ENCODE measurements around the gene PCNX2.

DNA sequence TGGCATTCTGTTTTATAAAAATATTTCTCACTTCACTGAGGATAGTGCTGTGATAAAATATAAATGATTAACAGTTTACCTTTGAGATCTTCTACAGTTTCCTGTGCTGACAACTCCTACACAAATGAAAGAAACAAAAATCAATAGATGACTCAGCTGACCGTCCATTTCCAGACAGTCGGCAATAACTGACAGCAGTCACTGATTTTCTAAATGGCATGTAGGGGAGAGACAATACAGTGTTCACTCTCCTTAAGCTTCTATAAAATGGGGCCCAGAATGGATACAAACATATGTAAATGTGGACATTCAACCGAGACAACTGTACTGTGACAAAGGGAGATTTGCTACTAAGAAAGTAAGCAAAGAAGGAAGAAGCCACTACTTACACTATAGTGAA is 34.3 kb downstream of the PCNX2 start:
- TF ChIP-seq TCF7L2 (IDR thresholded peaks at IDR 0.05; ENCODE audit: borderline replicate concordance, low read depth, low read length) (no peak), ZNF121 (tag by site-specific recombination; IDR thresholded peaks at IDR 0.05) (no peak), ZNF501 (tag by site-specific recombination; IDR thresholded peaks at IDR 0.05) (no peak), ZNF423 (tag by site-specific recombination; IDR thresholded peaks at IDR 0.05) (no peak), ZNF660 (tag by site-specific recombination; IDR thresholded peaks at IDR 0.05) (no peak), OVOL3 (tag by site-specific recombination; IDR thresholded peaks at IDR 0.05) (no peak), ZNF596 (tag by site-specific recombination; IDR thresholded peaks at IDR 0.05) (no peak), ZNF274 (IDR thresholded peaks at IDR 0.05; ENCODE audit: low read length) (no peak), ZNF274 (tag by site-specific recombination; IDR thresholded peaks at IDR 0.05; ENCODE audit: borderline replicate concordance) (no peak)
- TF ChIP-seq, protein P1, sequence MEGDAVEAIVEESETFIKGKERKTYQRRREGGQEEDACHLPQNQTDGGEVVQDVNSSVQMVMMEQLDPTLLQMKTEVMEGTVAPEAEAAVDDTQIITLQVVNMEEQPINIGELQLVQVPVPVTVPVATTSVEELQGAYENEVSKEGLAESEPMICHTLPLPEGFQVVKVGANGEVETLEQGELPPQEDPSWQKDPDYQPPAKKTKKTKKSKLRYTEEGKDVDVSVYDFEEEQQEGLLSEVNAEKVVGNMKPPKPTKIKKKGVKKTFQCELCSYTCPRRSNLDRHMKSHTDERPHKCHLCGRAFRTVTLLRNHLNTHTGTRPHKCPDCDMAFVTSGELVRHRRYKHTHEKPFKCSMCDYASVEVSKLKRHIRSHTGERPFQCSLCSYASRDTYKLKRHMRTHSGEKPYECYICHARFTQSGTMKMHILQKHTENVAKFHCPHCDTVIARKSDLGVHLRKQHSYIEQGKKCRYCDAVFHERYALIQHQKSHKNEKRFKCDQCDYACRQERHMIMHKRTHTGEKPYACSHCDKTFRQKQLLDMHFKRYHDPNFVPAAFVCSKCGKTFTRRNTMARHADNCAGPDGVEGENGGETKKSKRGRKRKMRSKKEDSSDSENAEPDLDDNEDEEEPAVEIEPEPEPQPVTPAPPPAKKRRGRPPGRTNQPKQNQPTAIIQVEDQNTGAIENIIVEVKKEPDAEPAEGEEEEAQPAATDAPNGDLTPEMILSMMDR (tag by site-specific recombination; IDR thresholded peaks at IDR 0.05), result no peak
- TF ChIP-seq, protein P2, sequence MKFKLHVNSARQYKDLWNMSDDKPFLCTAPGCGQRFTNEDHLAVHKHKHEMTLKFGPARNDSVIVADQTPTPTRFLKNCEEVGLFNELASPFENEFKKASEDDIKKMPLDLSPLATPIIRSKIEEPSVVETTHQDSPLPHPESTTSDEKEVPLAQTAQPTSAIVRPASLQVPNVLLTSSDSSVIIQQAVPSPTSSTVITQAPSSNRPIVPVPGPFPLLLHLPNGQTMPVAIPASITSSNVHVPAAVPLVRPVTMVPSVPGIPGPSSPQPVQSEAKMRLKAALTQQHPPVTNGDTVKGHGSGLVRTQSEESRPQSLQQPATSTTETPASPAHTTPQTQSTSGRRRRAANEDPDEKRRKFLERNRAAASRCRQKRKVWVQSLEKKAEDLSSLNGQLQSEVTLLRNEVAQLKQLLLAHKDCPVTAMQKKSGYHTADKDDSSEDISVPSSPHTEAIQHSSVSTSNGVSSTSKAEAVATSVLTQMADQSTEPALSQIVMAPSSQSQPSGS (tag by site-specific recombination; IDR thresholded peaks at IDR 0.05; ENCODE audit: low read depth), result no peak
- TF ChIP-seq, protein P3, sequence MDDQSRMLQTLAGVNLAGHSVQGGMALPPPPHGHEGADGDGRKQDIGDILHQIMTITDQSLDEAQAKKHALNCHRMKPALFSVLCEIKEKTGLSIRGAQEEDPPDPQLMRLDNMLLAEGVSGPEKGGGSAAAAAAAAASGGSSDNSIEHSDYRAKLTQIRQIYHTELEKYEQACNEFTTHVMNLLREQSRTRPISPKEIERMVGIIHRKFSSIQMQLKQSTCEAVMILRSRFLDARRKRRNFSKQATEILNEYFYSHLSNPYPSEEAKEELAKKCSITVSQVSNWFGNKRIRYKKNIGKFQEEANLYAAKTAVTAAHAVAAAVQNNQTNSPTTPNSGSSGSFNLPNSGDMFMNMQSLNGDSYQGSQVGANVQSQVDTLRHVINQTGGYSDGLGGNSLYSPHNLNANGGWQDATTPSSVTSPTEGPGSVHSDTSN (CRISPR knock-in tag; IDR thresholded peaks at IDR 0.05), result no peak
